MG63 (cell line): ENCODE measurements around the gene CCDC9B. TPM values are rescaled to one million over a fixed set of nuclear protein-coding genes. Genes with fewer than 3 reads are reported as not detected.

Experiments used
- DNase-seq: peaks from one replicate; pipeline ENCODE4 v3.0.0-alpha.2; 2020
- H3K27me3 ChIP-seq: fragments of 250-450 bp; sonication (Bioruptor Pico); 2 replicates; pipeline ENCODE4 v1.5.1; 2020; ENCODE audit warnings: mild to moderate bottlenecking, moderate library complexity
- H3K36me3 ChIP-seq: fragments of 250-450 bp; sonication (Bioruptor Pico); 2 replicates; pipeline ENCODE4 v1.5.1; 2020; ENCODE audit warnings: mild to moderate bottlenecking, moderate library complexity
- H3K4me3 ChIP-seq: fragments of 250-450 bp; sonication (Bioruptor Pico); 2 replicates; pipeline ENCODE4 v1.5.1; 2020; ENCODE audit warnings: mild to moderate bottlenecking, moderate library complexity
- H3K9me3 ChIP-seq: fragments of 250-450 bp; sonication (Bioruptor Pico); 2 replicates; pipeline ENCODE4 v1.5.1; 2020; ENCODE audit warnings: mild to moderate bottlenecking, moderate library complexity
- total RNA-seq: library from RNA; depleted of rRNA; stranded (reverse); fragments of >200 nt; shearing (Covaris generic); gene quantifications from 2 replicates; pipeline ENCODE4 v1.2.3, GENCODE V29; 2014; ENCODE audit warnings: low replicate concordance

CCDC9B gene
- total RNA-seq, 1 experiment from 2014 or later: 8.2 TPM

DNA sequence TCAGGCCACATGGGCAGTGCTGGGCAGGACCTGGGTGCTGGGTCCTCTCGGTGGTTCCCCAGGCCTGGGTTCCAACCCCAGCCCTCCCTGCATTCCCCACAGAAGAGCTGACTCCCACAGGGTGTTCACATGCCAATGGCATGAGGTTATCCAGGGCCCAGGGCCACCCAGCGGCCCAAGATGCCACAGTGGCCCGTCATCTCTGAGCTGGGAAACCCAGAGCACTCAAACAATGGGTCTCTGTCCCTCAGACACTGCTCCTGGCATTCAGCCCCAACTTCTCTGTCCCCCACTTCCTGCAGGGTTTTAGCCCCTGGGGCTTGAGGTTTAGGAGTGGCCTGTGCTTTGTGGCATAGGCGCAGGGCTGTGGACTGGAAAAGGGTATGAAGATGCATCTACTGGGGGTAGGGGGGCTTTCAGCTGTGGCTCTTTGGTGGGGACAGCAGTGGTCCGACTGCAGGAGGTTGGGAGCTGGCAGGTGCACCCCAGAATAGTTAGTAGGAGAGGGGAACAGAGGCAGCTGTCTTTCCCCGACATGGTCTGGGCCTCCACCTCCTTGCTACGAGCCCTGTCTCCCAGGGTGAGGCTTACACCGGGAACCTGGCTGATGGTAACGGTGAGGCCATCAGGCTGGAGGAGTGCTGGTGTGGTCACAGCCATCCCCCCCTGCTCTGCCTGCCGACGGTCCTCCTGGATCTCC, 1.7 kb downstream of the CCDC9B start:
- peak; percentile 82 for DNase-seq
- Histone ChIP-seq H3K4me3 (no peak overlapping the region; the same call in 1 of the 2 replicates), H3K36me3 (no peaks in the 10 kb centered on the region; the same call in 1 of the 2 replicates), H3K9me3 (no peaks in the 10 kb centered on the region), H3K27me3 (no peaks in the 10 kb centered on the region)

DNA sequence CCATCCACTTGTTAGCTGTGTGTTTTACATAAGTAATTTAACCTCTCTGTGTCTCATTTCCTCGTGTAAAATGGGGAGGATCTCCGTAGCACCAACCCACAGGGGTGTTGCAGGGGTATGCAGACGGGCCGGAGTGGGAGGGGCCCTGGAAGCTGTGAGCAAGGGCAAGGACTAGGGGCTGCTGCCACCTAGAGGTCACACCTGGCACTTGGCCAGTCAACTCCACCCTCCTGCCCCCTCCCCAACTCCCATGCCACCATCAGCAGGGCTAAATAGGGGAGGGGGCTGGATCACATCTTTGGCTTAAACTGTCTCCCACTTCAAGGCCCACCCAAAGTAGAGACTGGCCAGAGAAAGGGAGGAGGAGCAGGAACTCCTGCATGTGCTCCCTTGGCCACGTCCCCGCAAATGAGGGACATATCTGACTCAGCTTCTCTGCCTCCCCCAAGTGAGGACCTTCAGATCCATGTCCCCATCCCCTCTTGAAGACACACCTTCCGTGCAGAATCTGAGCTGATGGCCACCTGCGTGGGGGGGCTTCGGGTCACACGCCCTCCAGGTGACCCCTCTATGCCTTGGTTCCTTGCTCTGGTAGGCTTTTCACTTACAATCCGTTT, 2.6 kb downstream of the CCDC9B start:
- H3K4me3 ChIP-seq: no peak overlapping the region
- H3K36me3 ChIP-seq: no peaks in the 10 kb centered on the region; the same call in 1 of the 2 replicates
- no peaks in the 10 kb centered on the region for H3K27me3 ChIP-seq
- DNase-seq: no peak
- no peaks in the 10 kb centered on the region for H3K9me3 ChIP-seq

GRCh38 chr15:40337597-40337996, 3.1 kb downstream of the CCDC9B start:
- Histone ChIP-seq H3K4me3 (no peak overlapping the region), H3K9me3 (no peaks in the 10 kb centered on the region), H3K36me3 (no peaks in the 10 kb centered on the region; the same call in 1 of the 2 replicates), H3K27me3 (no peaks in the 10 kb centered on the region)
- DNase-seq: no peak

- H3K9me3 ChIP-seq: no peaks in the 10 kb centered on the region
- no peaks in the 10 kb centered on the region; the same call in 1 of the 2 replicates for H3K36me3 ChIP-seq
- no peak for DNase-seq
- H3K27me3 ChIP-seq: no peaks in the 10 kb centered on the region
- H3K4me3 ChIP-seq: no peak overlapping the region
These were observed 4.0 kb downstream of the CCDC9B start for GRCh38 chr15:40336744-40337122.

- H3K27me3 ChIP-seq: no peaks in the 10 kb centered on the region
- H3K4me3 ChIP-seq: no peak overlapping the region
- H3K36me3 ChIP-seq: no peaks in the 10 kb centered on the region; the same call in 1 of the 2 replicates
- no peaks in the 10 kb centered on the region for H3K9me3 ChIP-seq
- no peak for DNase-seq
These were observed 4.6 kb downstream of the CCDC9B start for GRCh38 chr15:40335938-40336743.

DNA sequence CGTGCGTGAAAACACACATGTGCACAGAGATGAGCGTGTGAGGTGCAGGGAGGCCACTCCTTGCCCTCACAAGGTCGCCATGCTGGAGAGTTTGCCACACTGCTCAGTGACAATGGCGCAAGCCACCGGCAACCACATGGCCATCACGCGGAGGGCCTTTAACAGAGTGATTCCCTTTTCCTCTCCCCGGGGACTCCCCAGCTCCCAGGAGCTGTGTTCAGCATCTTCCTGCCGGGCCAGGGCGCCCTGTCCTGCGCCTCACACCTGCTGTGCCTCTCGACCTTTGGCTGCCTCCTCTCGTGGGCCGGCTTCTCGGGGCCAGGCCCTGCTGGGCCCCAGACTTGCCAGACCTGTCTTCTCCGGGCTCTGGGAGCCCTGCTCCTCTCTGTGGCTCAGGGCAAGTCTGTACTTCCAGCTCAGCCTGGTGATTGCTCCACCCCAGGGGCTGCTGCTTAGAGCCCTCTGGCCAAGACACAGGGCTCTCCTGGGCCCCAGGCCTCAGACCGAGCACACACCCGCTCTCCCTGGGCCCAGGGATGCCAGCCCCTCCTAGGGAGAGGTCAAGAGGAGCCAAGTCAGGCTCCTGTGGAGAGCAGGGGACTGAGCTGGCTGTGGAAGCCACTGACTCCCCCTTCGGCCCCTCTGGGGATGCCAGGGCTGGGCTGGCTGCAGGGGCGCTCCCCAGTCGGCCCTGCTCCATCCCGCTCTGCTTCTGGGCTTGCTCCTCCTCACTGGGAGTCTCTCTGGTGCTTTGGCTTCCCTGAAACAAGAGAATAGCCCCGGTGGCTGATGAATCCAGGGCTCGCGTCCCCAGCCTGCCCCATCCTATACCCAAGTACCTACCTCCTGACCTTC, 5.6 kb downstream of the CCDC9B start:
- Histone ChIP-seq H3K27me3 (no peaks in the 10 kb centered on the region), H3K36me3 (no peaks in the 10 kb centered on the region; the same call in 1 of the 2 replicates)
- DNase-seq: no peak

GRCh38 chr15:40334541-40334940, 6.2 kb downstream of the CCDC9B start:
- Histone ChIP-seq H3K4me3 (no peak overlapping the region), H3K9me3 (no peaks in the 10 kb centered on the region), H3K27me3 (no peaks in the 10 kb centered on the region), H3K36me3 (no peaks in the 10 kb centered on the region; the same call in 1 of the 2 replicates)
- DNase-seq: no peak

More for the DNA sequence above, 5.6 kb downstream of the CCDC9B start:
- Histone ChIP-seq H3K4me3 (no peak overlapping the region), H3K9me3 (no peaks in the 10 kb centered on the region)

- Histone ChIP-seq H3K27me3 (no peaks in the 10 kb centered on the region), H3K36me3 (no peaks in the 10 kb centered on the region; the same call in 1 of the 2 replicates), H3K9me3 (no peaks in the 10 kb centered on the region), H3K4me3 (no peak overlapping the region)
- no peak for DNase-seq
These were observed 6.7 kb downstream of the CCDC9B start for GRCh38 chr15:40333922-40334492.

- DNase-seq: no peak
- Histone ChIP-seq H3K27me3 (no peaks in the 10 kb centered on the region), H3K36me3 (no peaks in the 10 kb centered on the region; the same call in 1 of the 2 replicates), H3K4me3 (no peak overlapping the region), H3K9me3 (no peaks in the 10 kb centered on the region)
These were observed 8.5 kb downstream of the CCDC9B start for GRCh38 chr15:40332113-40332781.

GRCh38 chr15:40331637-40332036, 9.1 kb downstream of the CCDC9B start:
- no peaks in the 10 kb centered on the region; the same call in 1 of the 2 replicates for H3K36me3 ChIP-seq
- H3K9me3 ChIP-seq: no peaks in the 10 kb centered on the region
- H3K27me3 ChIP-seq: no peaks in the 10 kb centered on the region
- H3K4me3 ChIP-seq: no peak overlapping the region
- no peak for DNase-seq

DNA sequence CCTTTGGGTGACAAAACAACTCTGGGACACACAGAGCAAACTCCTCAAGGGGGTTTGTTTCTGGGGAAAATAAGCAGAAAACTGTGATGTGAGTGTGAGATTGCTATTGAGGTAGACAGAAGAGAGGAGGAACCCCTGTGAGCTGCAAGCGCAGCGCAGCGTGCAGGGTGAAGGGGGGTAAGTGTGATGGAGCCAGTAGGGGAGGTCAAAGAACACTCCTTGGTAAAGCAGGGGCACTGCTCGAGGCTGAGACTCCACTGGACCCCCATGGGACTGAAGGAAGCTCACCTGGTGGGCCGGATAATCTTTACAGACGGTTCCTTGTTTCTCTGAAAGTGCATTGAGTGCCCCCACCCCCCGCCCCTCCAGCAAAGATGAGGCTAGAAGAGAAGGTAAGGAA, 9.7 kb downstream of the CCDC9B start:
- Histone ChIP-seq H3K4me3 (no peak overlapping the region), H3K27me3 (no peaks in the 10 kb centered on the region), H3K9me3 (no peaks in the 10 kb centered on the region), H3K36me3 (no peaks in the 10 kb centered on the region; the same call in 1 of the 2 replicates)
- DNase-seq: no peak

- Histone ChIP-seq H3K27me3 (no peaks in the 10 kb centered on the region), H3K36me3 (no peaks in the 10 kb centered on the region; the same call in 1 of the 2 replicates), H3K9me3 (no peaks in the 10 kb centered on the region), H3K4me3 (no peak overlapping the region)
- no peak for DNase-seq
These were observed 10.3 kb downstream of the CCDC9B start for GRCh38 chr15:40330368-40330836.

DNA sequence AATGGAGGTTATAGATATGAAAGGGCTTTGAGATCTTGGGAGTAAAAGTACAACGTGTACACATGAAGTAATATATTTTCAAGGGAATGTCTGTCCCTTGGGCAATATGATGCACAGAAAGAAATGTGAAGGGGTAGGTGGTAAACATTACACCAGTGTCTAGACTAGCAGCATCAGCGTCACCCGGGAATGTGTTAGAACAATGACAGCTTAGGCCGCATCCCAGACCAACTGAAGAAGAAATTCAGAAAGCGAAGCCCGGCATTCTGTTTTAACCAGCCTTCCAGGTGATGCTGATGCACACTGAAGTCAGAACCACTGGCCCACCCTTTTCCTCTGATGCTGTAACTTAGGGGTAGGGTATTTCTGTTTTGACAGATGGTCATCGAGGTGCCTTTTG, 10.9 kb downstream of the CCDC9B start:
- Histone ChIP-seq H3K36me3 (no peaks in the 10 kb centered on the region; the same call in 1 of the 2 replicates), H3K4me3 (no peak overlapping the region), H3K27me3 (no peaks in the 10 kb centered on the region), H3K9me3 (no peaks in the 10 kb centered on the region)
- no peak for DNase-seq

DNA sequence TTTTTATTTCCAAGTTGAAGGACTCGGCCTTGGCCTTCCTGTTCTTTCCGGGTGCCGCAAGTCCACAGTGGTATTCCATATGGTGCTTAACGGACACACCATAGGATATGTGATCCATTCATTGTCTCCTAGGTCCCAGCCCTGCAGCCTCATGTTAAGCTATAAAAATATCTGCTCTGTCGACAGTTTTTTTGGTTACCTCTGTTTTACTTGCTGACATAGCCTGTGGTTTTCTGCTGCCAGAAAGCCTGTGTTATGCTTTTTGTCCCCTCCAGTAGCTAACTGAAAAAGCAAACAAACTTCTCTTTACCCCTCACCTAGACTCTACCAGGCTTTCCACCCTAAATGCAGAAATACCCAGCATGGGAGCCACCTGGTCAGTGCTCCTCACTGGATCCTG, 12.0 kb downstream of the CCDC9B start:
- Histone ChIP-seq H3K9me3 (no peaks in the 10 kb centered on the region), H3K36me3 (no peaks in the 10 kb centered on the region; the same call in 1 of the 2 replicates), H3K4me3 (no peak overlapping the region), H3K27me3 (no peaks in the 10 kb centered on the region)
- DNase-seq: no peak

DNA sequence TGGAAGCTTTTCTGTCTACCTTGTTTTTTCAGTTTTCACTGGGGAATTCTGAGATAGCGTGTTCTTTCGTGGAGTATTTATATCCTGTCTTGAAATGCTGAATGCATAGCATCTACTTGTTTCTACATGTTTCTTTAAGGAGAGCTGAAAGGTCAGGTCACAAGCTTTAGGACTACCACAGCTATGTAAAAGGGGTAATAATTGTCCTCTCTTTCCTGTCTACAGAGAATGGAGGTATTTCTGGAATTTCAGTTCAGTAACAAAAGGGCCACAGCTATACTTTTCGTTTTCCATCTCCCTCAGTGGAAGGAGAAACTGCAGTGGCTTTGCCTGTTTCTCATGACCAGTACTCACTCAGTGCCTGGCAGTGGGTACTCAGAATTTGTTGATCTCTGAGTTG, 12.6 kb downstream of the CCDC9B start:
- H3K4me3 ChIP-seq: no peak overlapping the region
- H3K9me3 ChIP-seq: no peaks in the 10 kb centered on the region
- DNase-seq: no peak
- no peaks in the 10 kb centered on the region; the same call in 1 of the 2 replicates for H3K36me3 ChIP-seq
- no peaks in the 10 kb centered on the region for H3K27me3 ChIP-seq
